ENCODE data around the gene CDK5.
A peak's percentile ranks its signal among the peaks of the same experiment; 100 is the strongest.

CDK5 gene

DNA sequence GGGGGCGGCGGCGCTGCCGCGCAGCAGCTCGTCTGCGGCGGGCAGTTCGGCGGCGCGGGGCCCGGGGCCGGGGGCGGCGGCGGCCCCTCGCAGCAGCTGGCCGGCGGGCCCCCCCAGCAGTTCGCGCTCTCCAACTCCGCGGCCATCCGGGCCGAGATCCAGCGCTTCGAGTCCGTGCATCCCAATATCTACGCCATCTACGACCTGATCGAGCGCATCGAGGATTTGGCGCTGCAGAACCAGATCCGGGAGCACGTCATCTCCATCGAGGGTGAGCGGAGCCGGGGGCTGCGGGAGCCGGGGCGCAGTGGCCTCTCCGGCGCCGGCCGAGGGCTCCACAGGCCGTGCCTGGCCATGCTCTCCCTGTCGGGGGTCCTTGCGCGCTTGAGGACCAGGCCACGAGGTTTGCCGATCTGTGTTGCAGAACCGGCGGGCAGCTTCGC, 29.1 kb upstream of the CDK5 start:
- DNase-seq, result peak in 2 of 5 experiments; percentile 14 to 55

DNA sequence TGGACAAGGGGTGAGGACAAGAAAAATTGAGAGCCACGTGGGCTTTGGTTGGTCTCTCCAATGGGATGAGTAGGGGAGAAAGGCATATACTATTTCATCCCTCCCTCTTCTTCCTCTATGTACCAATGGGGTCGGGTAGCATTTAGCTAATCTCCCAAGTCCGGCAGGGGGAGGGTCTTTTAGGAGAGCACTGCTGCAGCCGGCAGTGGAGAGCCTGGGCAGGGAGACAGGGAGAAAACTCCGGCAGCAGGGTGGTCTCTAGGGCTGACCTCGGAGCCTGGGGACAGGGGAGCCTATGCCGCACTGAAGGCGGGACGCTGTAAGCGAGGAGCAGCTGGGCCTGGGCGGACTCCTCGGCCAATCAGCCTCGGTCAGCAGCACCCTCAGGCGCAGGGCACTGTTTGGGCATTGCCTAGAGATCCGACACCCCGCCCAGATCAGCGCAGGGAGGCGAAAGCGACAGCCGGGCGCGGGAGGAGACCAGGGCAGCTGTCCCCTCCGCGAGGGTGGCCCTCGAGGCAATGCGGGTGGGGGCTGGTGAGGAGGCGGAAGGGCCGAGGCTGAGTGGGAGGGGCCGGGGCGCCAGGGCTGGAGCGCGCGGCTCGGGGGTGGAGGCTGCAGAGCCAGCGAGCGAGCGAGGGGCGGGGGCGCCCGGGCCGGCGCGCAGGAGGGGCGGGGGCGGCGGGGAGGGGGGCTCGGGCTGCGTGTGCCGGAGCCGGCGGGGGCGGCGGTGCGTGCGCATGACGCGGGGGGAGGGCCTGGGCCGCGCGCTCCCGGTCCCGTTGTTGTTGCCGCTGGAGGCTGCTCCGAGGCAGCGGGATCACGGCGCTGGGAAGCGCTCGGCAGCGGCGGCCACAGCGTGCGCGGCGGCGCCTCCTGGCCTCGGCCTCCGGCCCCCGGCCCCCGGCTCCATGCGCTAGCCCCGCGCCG, 28.3 kb upstream of the CDK5 start, which contains the start of gene AGAP3:
Gene AGAP3 (plus strand): TSS at position 785 of the 930 bp plus-strand sequence. CDS start 267 bp downstream, outside the sequence.
- peak; percentile 37 to 74 (median 43) for DNase-seq

GRCh38 chr7:151085329-151085690, 27.6 kb upstream of the CDK5 start:
- DNase-seq, result no peak

DNA sequence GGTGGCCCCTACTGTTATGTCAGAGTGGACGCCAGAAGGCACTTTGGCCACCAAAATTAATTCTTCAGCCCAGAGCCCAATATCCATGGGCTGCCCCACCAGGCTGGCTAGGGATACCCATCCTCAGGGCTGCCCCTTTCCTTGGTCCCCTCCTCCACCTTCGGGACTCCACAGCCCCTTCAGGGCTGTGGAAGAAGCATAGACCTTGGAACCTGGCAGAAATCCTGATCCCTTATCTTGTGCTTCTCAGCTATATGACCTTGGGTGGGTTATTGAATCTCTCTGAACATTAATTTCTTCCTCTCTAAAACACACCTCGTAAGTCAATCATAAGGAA, 26.1 kb upstream of the CDK5 start:
- DNase-seq, result no peak

- DNase-seq, result peak; percentile 73 to 90 (median 87)
Observed at GRCh38 chr7:151083071-151083823, 25.6 kb upstream of the CDK5 start, which contains the start of gene TMUB1. TMUB1 (minus strand) TSS chr7:151083493; CDS start chr7:151082563, 930 bp downstream.

- DNase-seq, result no peak
Observed at GRCh38 chr7:151082141-151083070, 24.7 kb upstream of the CDK5 start.

DNA sequence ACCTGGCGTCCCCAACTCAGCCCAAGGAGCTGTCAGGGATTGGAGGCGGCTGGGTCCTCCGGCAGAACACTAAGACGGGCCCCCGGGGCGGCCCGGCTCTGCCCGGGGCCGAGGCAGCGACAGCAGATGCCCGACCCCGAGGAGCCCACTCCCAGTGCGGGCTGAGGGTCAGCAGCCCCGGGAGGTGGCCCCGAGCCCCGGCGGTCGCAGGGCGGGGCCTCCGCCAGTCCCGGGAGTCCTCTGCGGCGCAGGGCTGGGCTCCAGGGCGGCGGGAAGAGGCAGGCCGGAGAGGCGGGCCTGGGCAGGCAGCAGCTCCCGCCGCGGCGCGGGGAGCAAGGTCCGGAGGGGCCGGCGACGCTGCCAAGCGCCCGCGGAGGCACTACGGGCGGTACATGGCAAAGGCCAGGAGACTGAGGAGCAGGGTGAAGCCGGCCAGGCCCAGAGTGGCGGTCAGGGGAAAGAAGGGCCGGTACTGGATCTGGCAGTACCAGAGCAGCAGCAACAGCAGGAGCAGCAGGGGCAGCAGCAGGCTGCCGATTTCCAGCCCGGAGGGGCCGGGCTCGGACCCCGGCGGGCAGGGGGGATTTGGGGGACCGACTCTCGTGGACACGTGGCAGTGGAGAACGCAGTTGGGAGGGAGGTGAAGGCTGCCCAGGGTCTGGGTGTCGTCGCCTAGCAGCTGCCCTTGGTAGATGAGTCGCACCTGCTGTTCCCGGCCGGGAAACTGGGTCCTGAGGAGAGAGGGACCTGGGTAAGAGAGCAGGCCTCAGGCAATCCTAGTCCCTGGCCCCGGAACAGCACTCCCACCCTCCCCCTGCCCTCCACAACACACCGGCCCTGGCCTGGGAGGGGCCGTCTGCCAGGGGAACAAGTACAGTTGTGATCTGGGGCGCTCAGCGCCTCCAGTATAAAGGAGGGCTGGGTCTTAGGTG, 23.7 kb upstream of the CDK5 start:
- DNase-seq, result no peak

DNA sequence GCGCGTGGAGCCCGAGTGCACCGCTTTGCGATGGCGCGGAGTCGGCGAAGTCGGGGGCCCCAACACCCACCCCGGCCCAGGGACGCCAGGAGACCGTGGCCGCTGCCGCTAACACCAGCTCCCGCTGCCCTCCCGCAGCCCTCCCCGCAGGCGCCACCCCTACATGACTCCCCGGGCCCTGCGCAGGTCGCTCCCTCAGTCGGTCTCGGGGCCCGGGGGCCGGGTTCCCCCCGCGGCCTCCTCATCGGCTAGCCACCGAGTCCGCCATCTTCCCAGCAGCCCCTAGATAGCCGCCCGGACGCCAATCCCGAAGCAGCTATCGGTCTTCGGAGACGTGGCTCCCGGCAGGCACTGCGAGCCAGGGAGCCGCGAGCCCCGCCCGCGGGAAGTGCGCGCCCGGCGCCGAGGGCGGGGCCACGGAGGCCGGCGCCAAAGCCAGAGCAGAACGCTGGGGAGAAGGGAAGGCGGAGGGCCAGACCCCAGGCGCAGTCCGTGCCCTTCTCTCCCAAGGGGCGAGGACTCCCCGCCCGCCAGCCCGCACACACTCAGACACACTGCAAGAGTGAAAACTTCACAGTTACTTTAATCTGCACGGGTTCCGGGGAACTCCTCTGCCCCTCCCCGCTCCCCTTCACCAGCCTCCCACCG, 22.9 kb upstream of the CDK5 start, which contains the start of gene FASTK:
Gene FASTK (minus strand): TSS at position 288 of the 648 bp plus-strand sequence. CDS start 43 bp downstream, at position 245.
- DNase-seq, result peak; percentile 72 to 94 (median 86)

DNA sequence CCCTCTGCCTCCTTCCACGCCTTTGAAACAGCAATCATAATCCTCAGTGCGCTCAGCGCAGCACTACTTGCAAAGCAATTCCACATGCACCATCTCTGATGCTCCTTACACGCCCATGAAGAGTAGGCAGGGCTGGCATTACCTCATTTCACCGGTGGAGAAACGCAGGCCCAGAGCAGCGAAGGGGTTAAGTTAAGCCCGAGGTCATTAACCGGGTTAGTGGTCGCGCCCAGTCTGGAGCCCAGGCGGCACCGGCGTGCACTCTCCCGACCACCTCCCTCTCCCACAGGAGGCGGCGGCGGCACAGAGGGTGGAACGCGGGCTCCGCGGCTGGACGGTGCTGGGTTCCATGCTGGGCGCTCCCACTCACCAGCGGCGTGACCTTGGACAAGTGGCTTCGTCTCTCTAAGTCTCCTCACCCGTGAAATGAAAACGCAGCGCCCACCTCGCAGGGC, 22.4 kb upstream of the CDK5 start:
- peak in 1 of 5 experiments; percentile 33 for DNase-seq

DNA sequence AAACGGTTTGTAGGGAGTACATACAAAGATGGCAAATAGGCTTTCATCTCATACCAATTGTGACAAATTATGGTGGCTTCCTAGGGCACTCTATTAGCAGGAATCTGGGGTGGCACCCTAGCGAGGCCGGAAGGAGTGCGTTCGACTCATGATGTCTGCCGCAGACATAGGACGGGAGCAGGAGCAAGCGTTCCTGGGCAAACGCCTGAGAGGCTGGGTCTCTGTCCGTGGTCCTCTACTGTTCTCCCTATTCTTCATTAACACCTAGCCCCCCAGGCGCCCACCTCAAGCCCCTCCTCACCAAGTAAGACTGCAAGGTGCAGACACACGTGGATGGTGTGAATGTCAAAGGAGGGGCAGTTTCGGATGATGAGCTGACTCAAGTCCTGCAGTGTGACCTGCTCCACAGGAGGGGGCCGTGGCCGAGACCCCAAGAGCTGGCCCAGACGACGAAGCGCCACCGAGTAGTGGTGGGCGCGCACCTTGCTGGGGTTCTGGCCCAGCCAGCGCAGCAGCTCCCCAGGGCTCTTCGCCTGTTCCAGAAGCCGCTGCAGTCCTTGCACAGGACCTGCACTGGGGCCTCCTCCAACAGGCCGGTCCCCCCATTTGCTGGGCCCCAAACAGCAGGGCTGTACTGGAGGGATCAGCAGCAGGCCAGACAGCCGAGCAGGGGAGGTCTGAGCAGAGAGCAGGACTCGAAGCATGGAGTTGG, 21.7 kb upstream of the CDK5 start:
- no peak for DNase-seq

DNA sequence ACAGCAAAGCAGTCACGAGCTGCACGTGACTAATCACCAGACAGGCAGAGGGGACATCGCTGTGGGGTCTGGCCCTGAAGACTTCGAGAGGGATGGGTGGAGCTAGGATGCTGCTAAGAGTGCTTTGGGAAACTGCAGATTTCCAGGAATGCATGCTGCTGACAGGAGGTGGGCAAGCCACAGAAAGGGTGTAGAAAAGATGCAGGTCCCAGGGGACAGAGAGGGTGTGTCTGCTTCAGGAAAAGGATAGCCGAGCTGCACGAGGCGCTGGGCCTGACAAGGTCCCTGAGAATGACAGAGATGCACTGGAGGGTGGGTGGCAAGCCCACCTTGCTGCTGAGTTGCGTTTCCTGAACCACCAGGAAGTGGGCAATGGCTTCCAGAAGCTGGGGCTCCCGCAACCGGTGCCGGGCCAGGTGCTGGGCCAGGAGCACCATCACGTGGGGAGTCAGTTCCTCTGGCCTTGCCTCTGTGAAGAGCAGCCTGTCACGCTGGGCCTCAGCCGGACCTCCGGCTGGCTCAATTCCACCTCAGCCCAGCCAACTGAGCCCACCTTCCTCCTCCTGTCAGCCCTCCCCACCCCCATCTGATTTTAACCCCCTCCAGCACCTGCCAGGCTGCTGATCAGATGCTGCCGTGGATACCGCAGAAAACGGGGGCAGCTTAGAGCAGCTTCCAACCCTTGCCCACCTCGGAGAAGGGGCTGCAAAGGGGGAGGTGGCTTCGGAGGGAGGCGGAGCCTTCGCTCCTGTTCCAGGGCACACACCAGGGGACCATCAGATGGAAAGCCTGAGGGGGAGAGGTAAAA, 20.7 kb upstream of the CDK5 start:
- DNase-seq, result no peak

GRCh38 chr7:151077705-151078232, 20.1 kb upstream of the CDK5 start:
- no peak for DNase-seq

GRCh38 chr7:151076863-151077704, 19.4 kb upstream of the CDK5 start:
- no peak for DNase-seq

GRCh38 chr7:151075978-151076426, 18.3 kb upstream of the CDK5 start:
- no peak for DNase-seq

- DNase-seq, result no peak
Observed at GRCh38 chr7:151075662-151075971, 17.9 kb upstream of the CDK5 start.

- no peak for DNase-seq
Observed at GRCh38 chr7:151074817-151075661, 17.3 kb upstream of the CDK5 start.

- DNase-seq, result no peak
Observed at GRCh38 chr7:151073990-151074389, 16.3 kb upstream of the CDK5 start.

Measured in T-helper 2 cell (primary cell).